GM10248 (cell line): ENCODE results near the gene UBALD2.

Experiments
- CTCF ChIA-PET: fragments of 300-600 bp; sonication (Branson Sonifier 250); formaldehyde crosslinking; extraction: SDS; loops from one replicate; lab custom pipeline; 2021; ENCODE audit warnings: antibody characterized with exemption; lab: Yijun Ruan, JAX
- POLR2A ChIA-PET: fragments of 350-650 bp; sonication (Branson Sonifier 250); formaldehyde crosslinking; extraction: SDS; loops from one replicate; lab custom pipeline; 2020; ENCODE audit warnings: antibody characterized with exemption; lab: Yijun Ruan, JAX
- DNase-seq: peaks from one replicate; pipeline ENCODE4 v3.0.0; 2012; ENCODE audit errors: extremely low spot score
- TF ChIP-seq, protein P1 (sequence below): IDR thresholded peaks from 2 replicates; pipeline ENCODE4 v1.5.1; 2012; ENCODE audit warnings: mild to moderate bottlenecking, low read depth; ENCODE audit errors: extremely low read depth, missing control alignments, control extremely low read depth

Gene UBALD2

DNA sequence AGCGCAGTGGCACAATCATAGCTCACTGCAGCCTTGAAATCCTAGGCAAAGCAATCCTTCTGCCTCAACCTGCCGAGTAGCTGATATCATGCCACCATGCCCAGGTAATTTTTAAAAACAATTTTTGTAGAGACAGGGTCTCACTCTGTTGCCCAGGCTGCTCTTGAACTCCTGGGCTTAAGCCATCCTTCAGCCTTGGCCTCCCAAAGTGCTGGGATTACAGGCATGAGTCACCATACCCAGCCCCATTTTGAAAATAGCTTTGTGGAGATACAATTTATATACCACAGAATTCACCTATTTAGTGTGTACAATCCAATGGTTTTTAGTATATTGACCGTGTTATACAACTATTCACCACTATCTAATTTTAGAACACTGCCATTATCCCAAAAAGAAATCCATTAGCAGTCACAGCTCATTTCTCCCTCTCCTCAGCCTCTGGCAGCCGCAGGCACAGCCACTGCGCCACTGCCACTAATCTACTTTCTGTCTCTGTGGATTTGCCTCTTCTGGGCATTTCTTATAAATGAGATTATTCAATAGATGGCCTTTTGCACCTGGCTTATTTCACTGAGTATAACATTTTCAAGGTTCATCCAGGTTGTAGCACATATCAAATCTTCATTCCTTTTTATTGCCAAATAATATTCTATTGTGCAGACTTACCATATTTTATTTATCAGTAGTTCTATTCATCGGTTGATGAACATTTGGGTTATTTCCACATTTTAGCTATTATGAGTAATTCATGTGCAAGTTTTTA lies 31.4 kb upstream of the UBALD2 start:
- POLR2A ChIA-PET: no interaction called here
- CTCF ChIA-PET: interaction anchor here (1.0 to 2.1 kb wide), 7 partner anchors 10 to 50 kb away, joined by 3 to 6 read pairs (median 3); no protein-coding TSS in a partner anchor
- DNase-seq: no peak
- TF ChIP-seq, protein P1, sequence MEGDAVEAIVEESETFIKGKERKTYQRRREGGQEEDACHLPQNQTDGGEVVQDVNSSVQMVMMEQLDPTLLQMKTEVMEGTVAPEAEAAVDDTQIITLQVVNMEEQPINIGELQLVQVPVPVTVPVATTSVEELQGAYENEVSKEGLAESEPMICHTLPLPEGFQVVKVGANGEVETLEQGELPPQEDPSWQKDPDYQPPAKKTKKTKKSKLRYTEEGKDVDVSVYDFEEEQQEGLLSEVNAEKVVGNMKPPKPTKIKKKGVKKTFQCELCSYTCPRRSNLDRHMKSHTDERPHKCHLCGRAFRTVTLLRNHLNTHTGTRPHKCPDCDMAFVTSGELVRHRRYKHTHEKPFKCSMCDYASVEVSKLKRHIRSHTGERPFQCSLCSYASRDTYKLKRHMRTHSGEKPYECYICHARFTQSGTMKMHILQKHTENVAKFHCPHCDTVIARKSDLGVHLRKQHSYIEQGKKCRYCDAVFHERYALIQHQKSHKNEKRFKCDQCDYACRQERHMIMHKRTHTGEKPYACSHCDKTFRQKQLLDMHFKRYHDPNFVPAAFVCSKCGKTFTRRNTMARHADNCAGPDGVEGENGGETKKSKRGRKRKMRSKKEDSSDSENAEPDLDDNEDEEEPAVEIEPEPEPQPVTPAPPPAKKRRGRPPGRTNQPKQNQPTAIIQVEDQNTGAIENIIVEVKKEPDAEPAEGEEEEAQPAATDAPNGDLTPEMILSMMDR: no peak

GRCh38 chr17:76234354-76234679 lies 30.8 kb upstream of the UBALD2 start:
- ChIA-PET POLR2A (no interaction called here), CTCF (interaction anchor here (1.0 to 2.1 kb wide), 5 partner anchors 13 to 50 kb away, joined by 3 to 6 read pairs (median 3); no protein-coding TSS in a partner anchor)
- TF ChIP-seq, protein P1: no peak
- DNase-seq: no peak

- ChIA-PET CTCF (interaction anchor here (0.9 to 1.0 kb wide), 2 partner anchors 12 to 16 kb away, joined by 3 read pairs; no protein-coding TSS in a partner anchor), POLR2A (no interaction called here)
- no peak for DNase-seq
Measured at GRCh38 chr17:76235883-76236282, 29.3 kb upstream of the UBALD2 start.

DNA sequence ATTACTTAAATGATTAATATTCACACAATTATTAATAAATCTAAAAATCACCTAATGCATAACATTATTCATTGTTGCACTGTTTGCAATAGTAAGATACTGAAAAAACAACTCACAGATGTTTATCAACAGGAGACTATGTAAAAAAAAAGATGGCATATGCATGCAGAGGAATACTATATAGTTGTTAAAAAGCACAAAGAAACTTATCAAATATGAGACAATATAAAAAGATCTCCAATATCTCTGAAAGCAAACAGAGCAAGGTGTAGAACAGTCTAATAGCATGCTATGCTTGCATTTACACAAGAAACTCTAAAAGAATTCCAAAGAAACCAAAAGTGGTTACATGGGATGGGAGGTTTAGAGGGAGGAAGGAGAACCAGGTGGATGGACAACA lies 28.5 kb upstream of the UBALD2 start:
- TF ChIP-seq, protein P1: no peak
- CTCF ChIA-PET: interaction anchor here (1.0 to 2.5 kb wide), 2 partner anchors 15 to 17 kb away, joined by 3 to 8 read pairs; no protein-coding TSS in a partner anchor
- POLR2A ChIA-PET: no interaction called here
- no peak for DNase-seq

More at GRCh38 chr17:76235883-76236282, 29.3 kb upstream of the UBALD2 start:
- TF ChIP-seq, protein P1: no peak

DNA sequence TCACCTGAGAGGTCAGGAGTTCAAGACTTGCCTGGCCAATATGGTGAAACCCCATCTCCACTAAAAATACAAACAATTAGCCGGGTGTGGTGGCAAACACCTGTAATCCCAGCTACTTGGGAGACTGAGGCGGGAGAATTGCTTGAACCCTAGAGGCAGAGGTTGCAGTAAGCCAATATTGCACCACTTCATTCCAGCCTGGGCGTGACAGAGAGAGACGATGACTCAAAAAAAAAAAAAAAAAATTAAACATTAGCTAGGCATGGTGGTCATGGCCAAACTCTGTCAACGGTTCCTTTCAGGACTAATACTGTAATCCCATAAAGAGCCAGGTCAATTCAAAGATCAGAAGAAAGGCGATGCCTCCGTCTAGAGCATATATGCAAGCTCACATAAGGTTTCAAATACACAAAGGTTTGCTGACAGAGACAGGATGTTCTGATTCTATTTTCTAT lies 27.3 kb upstream of the UBALD2 start:
- ChIA-PET POLR2A (interaction anchor here (0.6 kb wide), 2 partner anchors 37 to 475 kb away, joined by 3 read pairs; no protein-coding TSS in a partner anchor), CTCF (interaction anchor here (1.2 to 2.5 kb wide), 7 partner anchors 9 to 56 kb away, joined by 3 to 11 read pairs (median 6); no protein-coding TSS in a partner anchor)
- TF ChIP-seq, protein P1: no peak
- DNase-seq: no peak

DNA sequence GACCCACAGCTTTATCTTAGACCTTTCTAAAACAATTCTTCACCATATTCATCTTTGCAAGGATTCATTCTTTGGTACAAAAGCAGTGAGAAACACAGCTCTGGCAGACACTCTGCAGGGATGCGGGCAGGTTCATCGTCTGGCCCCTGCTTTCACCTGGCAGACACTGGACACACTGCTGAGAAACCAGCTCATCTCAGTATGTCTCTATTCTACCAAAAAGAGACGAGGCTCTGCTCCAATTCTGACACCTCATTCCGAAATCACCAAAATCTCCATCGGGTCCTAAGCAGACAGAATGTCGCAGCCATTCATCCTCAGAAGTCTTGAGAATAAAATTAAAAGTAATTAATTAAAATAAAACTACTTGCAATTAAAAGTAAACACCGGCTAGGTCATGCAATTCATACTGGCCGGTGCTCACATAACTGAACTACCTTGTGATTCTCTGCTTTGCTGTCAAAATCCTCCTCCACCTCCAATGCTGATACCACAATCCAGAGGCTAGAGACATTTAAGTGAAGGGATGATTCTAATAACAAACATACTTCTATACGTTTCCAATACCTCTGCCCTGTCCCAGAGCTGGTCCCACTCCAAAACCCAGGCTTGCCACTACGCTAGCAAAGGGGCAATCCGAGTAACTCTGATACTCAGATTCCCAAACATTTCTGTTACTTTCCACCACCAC lies 26.2 kb upstream of the UBALD2 start:
- CTCF ChIA-PET: interaction anchor here (1.0 to 2.5 kb wide), 9 partner anchors 9 to 159 kb away, joined by 3 to 11 read pairs (median 4); no protein-coding TSS in a partner anchor
- DNase-seq: no peak
- POLR2A ChIA-PET: no interaction called here
- TF ChIP-seq, protein P1: no peak
